ENCODE measurements around the gene HSF4.

HSF4 gene

GRCh38 chr16:67184995-67185650 is 20.6 kb downstream of the HSF4 start:
- peak; percentile 75 for DNase-seq (ENCODE audit: low read depth)

- DNase-seq (ENCODE audit: low read depth), result no peak
Measured at GRCh38 chr16:67185651-67186134, 21.1 kb downstream of the HSF4 start.

- DNase-seq (ENCODE audit: low read depth), result no peak
Measured at GRCh38 chr16:67186550-67186950, 22.0 kb downstream of the HSF4 start.

- no peak for DNase-seq (ENCODE audit: low read depth)
Measured at GRCh38 chr16:67187175-67187890, 22.8 kb downstream of the HSF4 start.

- DNase-seq (ENCODE audit: low read depth), result no peak
Measured at GRCh38 chr16:67188323-67188722, 23.8 kb downstream of the HSF4 start.

- DNase-seq (ENCODE audit: low read depth), result no peak
Measured at GRCh38 chr16:67188798-67189197, 24.3 kb downstream of the HSF4 start.

GRCh38 chr16:67190041-67190440 is 25.5 kb downstream of the HSF4 start, which contains the start of gene EXOC3L1:
Gene EXOC3L1, minus strand, starts transcription at chr16:67190136. Its CDS starts 460 bp downstream, at chr16:67189676.
- DNase-seq (ENCODE audit: low read depth), result no peak

GRCh38 chr16:67190448-67191399 is 26.2 kb downstream of the HSF4 start:
- no peak for DNase-seq (ENCODE audit: low read depth)

- DNase-seq (ENCODE audit: low read depth), result no peak
Measured at GRCh38 chr16:67191411-67191994, 27.0 kb downstream of the HSF4 start.

- peak; percentile 76 for DNase-seq (ENCODE audit: low read depth)
Measured at GRCh38 chr16:67191995-67192681, 27.6 kb downstream of the HSF4 start, which contains the start of gene E2F4. Gene E2F4, plus strand, starts transcription at chr16:67192155. Its CDS starts 73 bp downstream, at chr16:67192228.

GRCh38 chr16:67192781-67193361 is 28.3 kb downstream of the HSF4 start:
- no peak for DNase-seq (ENCODE audit: low read depth)

GRCh38 chr16:67193536-67193935 is 29.0 kb downstream of the HSF4 start:
- DNase-seq (ENCODE audit: low read depth), result no peak

- no peak for DNase-seq (ENCODE audit: low read depth)
Measured at GRCh38 chr16:67194260-67194659, 29.7 kb downstream of the HSF4 start.

- DNase-seq (ENCODE audit: low read depth), result no peak
Measured at GRCh38 chr16:67195676-67196075, 31.1 kb downstream of the HSF4 start.

GRCh38 chr16:67196881-67197280 is 32.3 kb downstream of the HSF4 start:
- DNase-seq (ENCODE audit: low read depth), result no peak

GRCh38 chr16:67197704-67198103 is 33.2 kb downstream of the HSF4 start:
- DNase-seq (ENCODE audit: low read depth), result no peak

- DNase-seq (ENCODE audit: low read depth), result no peak
Measured at GRCh38 chr16:67198238-67198734, 33.7 kb downstream of the HSF4 start.

GRCh38 chr16:67199011-67199807 is 34.7 kb downstream of the HSF4 start, which contains the start of gene ELMO3:
Gene ELMO3, plus strand, starts transcription at chr16:67199131. Its CDS starts 196 bp downstream, at chr16:67199327.
- DNase-seq (ENCODE audit: low read depth), result no peak

GRCh38 chr16:67199808-67200198 is 35.3 kb downstream of the HSF4 start:
- no peak for DNase-seq (ENCODE audit: low read depth)

GRCh38 chr16:67200491-67200890 is 35.9 kb downstream of the HSF4 start:
- DNase-seq (ENCODE audit: low read depth), result no peak
